T-helper 2 cell treated with Interferon-gamma antibody and Interleukin-4, amounts not matched to agents 100 ng/mL and 5 ng/mL, for 36 hours (primary cell): ENCODE data around the gene ASPSCR1. TPM values are rescaled to one million over a fixed set of nuclear protein-coding genes. Genes with fewer than 3 reads are reported as not detected.
"Not testable (repeated sequence)": the region's sequence is repeated elsewhere in the genome, so short reads cannot be mapped to it uniquely, and the experiment has no call there.

Experiments used
- intact Hi-C: fragments of 100-400 bp; cut with micrococcal nuclease; formaldehyde crosslinking; loops from one replicate; pipeline ENCODE4 v1.15.1; 2023
- total RNA-seq: library from RNA; stranded (reverse); gene quantifications from 2 replicates; pipeline ENCODE4 v1.2.3, GENCODE V29; 2022

Gene ASPSCR1
- total RNA-seq, 1 donor from 2014 or later = 35.5 TPM

DNA sequence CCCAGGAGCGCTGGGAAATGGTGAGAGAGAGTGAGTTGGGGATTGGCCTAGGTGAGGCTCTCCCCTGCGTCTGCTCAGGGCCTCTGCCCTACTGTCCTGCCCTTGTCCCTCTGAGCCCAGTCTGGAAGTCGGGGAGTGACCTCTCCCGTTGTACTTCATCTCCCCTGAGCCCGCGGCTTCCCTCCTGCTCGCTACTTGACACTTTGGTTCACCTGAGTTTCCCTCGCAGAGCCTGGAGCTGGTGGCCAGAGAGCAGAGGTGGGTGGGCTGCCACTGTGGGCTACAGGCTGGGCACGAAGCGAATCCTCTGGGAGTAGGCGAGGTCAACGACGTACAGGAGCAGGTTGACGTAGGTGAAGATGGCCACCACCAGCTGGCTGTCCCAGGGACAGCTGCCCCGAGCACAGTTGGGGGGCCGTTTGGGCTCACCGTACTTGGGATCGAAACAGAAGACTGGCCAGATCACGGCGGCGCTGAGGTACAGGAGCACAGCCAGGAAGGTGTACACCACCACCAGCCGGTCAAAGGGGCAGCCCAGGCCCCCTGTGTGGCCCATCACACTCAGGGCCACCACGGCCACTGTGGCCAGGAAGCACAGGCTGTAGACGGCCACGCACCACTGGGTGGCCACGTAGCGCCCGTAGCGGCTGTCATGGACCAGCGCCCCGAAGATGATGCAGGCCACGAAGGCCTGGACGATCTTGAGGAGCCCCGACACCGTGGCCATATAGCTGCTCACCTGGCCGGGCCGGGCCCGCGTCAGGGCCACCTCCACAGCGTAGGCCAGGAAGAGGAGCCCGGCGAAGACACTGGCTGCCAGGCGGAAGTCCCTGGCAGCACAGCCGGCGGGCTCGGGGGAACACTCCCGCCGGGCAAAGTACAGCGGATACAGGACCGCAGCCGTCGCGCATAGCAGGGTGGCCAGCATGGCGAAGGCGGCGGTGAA is 36.6 kb upstream of the ASPSCR1 start:
- intact Hi-C loops = no loop called here

DNA sequence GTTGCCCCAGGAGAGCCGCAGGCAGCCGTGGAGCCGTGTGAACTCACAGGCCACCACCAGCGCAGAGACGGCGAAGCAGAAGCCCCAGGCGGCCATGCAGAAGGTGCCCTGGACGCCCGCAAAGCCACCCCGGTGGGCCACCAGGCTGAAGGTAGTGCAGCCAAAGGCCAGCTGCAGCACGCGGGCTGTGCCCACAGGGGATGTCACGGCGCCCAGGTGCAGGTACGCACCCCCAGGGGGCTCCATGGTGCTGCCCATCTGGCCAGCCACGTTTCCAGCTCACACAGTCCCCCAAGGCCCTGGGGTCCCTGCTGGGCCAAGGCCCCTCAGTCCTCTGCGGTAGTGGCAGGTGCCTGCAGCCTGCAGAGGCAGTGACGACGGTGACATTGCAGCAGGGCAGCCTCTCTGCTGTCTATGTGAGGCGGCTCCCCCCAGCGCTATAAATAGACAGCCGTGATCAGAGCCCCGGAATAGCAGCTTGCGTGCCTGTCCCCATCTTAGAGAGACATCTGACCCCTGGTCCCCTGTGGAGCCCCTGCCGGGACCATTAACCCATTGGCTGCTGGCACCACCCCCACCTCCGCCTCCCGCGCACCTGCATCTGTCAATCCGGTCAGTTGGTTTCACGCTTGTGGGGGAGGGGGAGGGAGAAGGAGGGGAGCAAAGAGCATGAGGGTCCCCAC is 35.8 kb upstream of the ASPSCR1 start:
- intact Hi-C loops = no loop called here

DNA sequence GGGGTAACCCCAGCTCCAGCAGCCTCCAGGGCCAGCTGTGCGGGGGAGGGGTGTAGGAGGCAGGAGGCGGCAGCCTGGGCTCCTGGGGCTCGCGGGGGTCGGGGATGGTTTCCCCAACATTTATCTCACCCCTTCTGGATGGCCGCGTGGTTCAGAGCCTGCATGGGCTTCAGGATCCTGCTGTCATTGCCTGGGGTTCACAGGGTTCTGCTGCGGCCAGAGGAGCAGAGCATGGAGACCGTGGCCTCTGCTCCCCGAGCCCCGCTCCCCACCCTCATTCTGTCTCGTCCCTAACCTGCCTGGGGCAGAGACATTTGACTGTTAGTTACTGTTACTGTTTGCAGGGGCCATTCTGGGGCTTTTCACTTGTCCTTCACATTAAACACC is 35.3 kb upstream of the ASPSCR1 start:
- intact Hi-C loops = no loop called here

DNA sequence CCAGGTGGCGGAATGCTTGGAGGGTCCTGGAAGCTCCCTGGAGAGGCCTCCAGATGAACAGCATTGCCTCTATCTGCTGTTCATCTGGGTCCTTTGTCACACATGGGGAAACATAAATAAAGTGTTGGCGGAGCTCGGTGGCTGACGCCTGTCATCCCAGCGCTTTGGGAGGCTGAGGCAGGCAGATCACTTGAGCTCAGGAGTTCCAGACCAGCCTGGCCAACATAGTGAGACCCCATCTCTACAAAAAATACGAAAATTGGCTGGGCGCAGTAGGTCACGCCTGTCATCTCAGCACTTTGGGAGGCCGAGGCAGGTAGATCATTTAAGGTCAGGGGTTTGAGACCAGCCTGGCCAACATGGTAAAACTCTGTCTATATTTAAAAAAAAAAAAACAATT is 32.6 kb upstream of the ASPSCR1 start:
- intact Hi-C loops = no loop called here

DNA sequence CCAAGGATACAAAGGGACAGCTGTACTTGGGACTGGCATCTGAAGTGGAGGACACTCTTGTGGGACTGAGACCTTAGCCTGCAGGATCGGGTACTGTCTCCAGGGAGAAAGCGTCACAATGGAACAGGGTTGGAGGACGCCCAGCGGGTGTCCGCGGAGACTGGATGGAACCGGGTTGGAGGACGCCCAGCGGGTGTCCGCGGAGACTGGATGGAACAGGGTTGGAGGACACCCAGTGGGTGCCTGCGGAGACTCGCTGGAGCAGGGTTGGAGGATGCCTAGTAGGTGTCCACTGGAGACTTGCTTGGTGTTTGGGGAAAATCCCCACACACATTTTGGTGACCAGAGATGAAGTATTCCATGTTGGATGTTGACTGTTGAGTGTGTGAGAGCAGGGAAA is 30.2 kb upstream of the ASPSCR1 start, which contains the start of gene MYADML2:
Gene MYADML2 (minus strand): TSS at position 45 of the 400 bp plus-strand sequence. CDS start 5,492 bp downstream, outside the sequence.
- intact Hi-C loops = no loop called here

DNA sequence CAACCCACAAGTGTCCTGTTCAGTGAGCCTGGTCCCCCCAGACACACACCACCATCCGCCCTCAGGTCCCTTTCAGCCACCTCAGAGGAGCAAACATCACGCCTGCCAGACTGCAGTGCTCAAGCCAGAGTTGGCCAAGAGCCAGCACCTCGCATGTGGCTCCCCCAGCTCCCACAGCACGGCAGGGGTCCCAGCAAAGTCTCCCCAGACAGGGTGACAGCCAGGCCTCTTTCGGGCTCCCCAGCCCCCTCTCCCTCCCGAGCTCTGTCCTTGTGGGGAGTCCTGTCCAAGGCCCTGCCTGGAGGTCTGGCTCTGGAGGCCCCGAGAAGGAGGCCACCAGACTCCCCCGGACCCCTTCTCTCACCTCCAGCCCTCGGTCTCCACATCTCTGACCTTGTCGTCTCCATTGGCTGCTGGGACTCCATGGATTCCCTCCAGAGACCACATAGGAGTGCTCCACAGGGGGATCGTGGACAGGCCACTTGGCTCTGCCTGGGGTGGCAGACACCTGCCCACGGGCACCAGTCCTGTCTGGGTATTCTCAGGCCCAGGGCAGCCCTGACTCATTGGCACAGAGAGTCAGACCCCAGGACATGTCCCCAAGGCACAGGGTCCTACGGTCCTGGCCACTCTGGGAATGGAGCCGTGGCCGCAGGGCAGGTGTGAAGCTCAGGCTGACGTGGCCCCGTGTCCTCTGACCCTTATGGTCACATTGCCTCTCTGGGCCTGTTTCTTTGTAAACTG is 28.6 kb upstream of the ASPSCR1 start:
- intact Hi-C loops = no loop called here

DNA sequence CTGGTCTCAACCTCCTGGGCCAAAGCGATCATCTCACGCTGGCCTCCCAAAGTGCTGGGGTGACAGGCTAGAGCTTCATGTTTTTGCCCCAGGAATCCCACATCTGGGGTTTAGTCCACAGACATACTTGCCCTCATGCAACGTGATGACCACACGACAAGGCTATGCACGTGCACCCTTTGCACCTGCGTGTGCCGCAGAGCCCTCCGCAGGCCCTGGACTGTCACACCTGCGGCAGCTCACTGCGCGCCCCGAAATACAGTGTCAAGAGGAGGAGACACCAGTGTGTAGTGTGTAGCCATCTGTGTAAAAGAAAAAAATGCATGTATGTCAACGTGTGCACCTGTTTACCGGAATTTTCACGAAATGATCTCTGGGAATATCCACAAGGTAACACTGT is 26.9 kb upstream of the ASPSCR1 start:
- intact Hi-C loops = no loop called here

DNA sequence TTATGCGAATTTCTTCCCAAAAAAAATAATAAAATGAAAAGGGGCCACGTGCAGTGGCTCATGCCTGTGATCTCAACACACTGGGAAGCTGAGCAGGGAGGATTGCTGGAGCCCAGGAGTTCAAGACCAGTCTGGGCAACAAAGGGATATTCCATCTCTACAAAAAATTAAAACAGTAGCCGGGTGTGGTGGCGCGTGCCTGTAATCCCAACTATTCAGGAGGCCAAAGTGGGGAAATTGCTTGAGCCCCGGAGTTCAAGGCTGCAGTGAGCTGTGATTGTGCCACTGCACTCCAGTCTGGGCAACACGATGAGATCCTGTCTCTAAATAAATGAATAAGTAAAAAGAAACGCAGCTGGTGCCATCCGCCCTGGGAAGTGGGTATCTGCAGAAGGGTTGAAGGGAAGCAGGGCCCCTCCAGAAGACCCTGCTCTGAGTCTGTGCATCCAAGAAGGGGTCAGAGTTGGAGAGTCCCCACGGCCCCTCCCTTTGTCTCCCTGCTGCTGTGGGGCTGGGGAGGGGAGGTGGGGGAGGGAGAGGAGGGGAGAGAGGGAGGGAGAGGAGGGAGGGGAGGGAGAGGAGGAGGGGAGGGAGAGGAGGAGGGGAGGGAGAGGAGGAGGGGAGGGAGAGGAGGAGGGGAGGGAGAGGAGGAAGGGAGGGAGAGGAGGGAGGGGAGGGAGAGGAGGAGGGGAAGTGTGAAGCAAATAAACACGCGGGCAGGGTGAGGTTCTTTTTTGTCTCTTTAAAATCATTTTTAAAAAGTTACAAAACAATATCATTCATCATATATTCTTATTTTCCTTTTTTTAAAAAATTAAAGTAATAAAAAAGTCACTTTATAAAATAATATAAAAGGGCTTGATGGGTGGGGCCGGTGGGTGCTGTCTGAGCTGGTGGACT is 25.4 kb upstream of the ASPSCR1 start:
- intact Hi-C loops = no loop called here

DNA sequence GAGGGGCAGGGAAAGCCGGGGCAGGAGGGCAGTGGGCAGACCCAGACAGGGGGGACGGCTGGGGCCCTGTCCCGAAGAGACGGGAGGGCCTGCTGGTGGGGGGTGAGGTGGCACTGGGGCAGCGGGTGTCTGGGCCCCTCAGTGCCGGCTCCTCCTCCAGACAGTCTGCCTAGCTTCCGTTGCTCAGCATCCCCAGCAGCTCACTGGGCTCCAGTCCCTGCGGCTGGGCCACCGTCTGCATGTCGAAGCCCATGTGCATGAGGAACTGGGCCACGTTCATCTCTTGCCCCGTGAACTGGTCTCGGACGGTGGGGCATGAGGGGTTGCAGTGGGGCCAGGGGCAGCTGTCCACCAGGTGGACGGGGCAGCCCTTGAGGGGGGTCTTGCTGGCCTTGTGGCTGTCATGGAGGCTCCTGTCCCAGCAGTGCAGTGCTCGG is 24.6 kb upstream of the ASPSCR1 start:
- intact Hi-C loops = no loop called here

DNA sequence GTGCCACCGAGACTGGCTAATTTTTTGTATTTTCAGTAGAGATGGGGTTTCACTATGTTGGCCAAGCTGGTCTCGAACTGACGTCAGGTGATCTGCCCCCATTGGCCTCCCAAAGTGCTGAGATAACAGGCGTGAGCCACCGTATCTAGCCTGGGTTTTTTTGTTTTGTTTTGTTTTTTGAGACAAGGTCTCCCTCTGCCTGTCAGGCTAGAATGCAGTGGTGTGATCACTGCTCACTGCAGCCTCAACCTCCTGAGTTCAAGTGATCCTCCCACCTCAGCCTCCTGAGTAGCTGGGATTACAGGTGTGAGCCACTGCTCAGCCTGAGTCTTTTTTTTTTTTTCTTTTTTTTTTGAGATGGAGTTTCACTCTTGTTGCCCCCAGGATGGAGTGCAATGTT is 24.0 kb upstream of the ASPSCR1 start:
- intact Hi-C loops = not testable (repeated sequence)

DNA sequence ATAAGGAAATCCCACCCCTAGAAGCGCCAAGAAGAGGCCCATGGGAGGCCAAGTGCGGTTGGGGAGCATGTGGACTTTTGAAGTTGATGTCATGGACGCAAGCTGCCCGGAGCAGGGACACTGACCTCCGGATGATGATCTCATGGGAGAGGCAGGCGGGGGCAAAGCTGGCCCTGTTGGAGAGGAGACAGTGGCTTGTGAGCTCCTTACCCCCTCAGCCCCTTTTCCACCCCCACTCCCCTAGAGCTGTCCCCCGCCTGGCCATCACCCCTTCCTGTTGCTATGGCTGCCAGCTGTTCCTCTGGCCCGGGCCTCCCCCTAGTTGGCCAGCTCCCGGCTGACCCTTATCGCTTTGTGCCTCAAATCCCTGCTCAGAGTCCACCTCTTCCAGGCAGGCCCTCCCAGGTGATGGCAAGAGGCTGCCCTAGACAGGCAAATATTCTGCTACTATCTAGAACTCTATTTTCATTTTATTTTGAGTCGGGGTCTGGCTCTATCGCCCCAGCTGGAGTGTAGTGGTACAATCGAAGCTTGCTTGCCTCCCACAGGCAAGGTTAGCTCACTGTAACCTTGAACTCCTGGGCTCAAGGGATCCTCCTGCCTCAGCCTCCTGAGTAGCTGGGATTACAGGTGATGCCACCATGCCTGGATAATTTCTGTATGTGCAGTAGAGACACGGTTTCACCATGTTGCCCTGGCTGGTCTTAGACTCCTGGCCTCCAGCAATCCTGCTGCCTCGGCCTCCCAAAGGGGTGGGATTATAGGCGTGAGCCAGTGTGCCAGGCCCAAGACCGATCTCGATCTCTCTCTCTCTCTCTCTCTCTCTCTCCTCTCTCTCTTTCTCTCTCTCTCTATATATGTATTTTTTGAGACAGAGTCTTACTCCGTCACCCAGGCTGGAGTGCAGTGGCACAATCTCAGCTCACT is 23.0 kb upstream of the ASPSCR1 start:
- intact Hi-C loops = no loop called here

DNA sequence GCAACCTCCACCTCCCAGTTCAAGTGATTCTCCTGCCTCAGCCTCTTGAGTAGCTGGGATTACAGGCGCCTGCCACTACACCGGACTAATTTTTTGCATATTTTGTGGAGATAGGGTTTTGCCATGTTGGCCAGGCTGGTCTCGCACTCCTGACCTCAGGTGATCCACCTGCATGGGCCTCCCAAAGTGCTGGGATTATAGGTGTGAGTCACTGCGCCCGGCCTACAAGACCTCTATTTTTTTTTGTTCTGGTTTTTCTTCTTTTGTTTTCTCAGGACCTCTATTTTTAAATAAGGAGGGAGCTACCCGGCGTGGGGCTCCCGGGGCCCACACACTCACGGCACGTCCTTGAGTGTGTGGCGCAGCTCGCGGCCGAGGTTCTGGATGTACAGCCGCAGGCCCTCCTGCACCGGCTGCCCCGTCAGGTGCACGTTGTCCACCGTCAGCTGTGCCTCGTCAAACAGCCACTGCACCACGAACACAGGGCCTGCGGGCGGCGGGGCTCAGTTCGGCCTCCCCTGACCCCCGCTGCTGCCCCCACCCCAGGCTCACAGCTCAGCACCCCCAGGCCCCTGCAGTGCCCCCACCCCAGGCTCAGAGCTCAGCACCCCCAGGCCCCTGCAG is 22.3 kb upstream of the ASPSCR1 start:
- intact Hi-C loops = no loop called here

DNA sequence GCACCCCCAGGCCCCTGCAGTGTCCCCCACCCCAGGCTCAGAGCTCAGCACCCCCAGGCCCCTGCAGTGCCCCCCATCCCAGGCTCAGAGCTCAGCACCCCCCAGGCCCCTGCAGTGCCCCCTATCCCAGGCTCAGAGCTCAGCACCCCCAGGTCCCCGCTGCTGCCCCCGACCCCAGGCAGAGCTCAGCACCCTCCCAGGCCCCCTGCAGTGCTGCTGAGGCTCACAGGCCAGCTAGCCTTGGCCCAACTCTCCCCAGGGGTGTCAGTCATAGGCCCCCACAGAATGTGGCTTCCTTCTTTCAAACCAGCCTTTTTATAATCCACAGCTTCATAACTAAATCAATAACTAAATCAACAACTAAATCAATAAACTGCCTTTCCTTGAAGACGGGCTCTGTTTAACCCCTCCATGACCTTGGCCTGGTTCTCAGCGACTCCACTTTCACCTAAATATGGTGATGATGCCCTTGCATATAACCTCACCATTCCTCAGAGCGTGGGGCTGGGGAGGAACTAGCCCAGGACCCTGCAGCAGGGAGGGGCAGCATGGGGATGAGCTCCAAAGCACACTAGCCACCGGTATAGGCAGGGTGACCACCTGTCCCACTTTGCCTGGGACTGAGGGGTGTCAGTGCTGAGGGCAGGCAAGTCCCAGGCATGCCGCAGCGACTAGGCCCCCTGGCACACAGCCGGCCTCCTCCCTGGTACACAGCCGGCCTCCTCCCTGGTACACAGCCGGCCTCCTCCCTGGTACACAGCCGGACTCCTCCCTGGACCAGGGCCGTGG is 21.5 kb upstream of the ASPSCR1 start:
- intact Hi-C loops = no loop called here

DNA sequence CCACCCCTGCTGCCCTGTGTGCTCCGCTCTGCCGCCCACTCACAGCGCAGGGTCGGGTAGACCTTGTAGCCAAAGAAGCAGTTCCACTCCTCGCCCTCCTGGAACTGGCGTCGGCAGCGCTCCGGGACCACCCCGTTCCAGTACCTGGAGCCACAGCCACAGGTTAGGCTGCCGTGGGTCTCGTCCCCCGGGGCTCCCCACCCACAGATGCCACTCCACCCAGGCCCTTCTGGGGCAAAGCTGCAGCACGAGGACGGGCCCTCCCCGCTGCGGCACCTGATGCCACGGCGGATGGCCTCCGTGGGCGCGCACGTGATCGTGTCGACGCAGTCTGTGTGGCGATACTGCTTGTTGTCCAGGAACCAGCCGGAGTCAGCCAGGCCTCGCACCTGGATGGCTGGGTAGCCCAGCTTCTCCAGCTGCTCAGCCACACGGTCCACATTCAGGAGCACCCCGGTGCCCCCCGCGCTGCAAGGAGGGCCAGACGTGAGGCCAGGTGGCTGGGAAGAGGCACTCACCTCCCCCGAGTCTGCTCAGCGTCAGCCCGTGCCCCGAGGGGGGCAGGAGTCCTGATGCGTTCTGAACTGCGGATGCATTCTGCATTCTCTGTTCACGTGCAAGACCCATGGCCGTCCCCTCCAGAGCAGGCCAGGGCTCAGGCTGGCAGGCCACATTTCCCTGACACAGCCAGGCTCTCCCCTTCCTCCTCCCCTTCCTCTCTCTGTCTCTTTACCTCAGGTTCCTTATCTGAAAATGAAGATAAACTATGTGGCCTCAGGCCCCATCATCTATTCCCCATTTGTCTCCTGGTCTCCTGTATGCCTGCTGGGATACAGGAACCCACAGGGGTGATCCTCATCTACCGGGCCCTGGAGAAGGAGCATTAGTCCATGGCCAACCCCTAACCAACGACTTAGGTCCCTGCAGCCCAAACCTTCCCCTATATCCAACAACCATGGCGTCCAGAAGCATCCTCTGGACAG is 20.5 kb upstream of the ASPSCR1 start:
- intact Hi-C loops = no loop called here

DNA sequence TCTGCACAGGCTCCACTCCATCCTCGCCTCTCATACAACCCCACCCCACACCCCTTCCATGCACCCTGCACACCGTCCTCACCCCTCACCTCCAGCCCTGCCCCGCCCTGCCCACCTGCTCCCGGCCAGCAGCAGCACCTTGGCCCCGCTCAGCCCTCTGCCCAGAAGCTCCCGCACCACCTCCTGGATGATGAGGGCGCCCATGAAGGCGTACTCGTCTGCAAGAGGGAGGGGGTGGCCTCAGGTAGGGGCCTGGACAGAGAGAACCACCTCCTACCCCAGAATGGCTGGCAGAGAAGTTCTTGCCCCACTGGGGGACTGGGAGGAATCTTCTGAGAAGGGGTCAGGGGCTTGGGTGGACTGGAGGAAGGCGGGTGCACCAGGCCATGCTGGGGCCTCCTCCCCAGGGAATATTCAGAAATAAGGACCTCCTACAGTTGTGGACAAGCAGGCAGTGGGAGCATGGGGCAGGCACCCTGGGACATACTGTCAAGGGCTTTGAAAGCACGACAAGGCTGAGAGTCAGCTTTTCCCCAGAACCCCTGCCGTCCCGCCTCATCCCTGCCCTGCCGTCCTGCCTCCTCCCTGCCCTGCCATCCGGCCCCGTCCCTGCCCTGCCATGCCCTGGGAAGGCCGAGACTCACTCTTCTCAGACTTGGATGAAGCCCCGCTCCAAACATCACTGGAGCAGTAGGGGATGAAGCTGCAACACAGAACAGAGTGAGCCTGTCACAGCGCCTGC is 19.6 kb upstream of the ASPSCR1 start:
- intact Hi-C loops = no loop called here

DNA sequence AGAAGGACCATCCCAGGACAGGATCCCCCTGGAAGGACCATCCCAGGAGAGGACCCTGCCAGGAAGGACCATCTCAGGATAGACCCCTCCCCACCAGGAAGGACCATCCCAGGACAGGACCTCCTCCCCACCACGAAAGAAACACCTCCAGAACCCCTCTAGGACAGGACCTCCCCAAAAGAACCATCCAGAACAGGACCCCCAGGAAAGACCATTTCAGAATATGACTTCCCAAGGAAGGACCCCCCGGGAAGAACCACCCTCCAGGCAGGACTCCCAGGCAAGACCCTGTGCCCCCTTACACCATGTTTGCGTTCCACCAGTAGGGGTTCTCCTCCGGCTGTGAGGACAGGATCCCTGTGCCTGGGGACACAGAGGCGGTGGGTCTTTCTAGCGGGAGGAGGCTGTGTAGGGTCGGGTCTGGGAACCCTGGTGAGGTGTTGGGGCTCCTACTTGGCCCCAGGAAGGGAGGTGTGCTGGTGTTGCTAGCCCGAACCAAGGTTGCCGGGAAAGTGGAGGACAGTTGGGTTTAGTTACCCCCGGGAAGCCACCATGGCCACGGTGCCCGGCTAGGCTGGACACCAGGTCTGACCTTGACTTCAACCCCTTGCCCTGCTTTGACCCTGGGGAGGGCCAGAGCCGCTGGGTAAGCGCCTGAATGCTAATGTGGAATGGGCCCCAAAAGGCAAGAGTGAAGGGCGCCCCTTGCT is 18.6 kb upstream of the ASPSCR1 start:
- intact Hi-C loops = loop anchor here (1.0 kb wide), 1 partner anchor 63 kb away; no protein-coding TSS in a partner anchor
